Keratinocyte (primary cell): Measurements from ENCODE around the gene GRM3. TPM values are rescaled to one million over a fixed set of nuclear protein-coding genes. Genes with fewer than 3 reads are reported as not detected.

Experiments
- DNase-seq: peaks from one replicate; pipeline ENCODE4 v3.0.0-alpha.2; 2011; ENCODE audit warnings: low read depth, missing footprints, low spot score
- FAIRE-seq: peaks from 2 replicates; lab custom pipeline; 2011; peaks lifted over from hg19 to GRCh38; lab: Jason Lieb, UNC
- H2AFZ ChIP-seq: 2 replicates; pipeline ENCODE4 v1.6.0; 2012; ENCODE audit warnings: low read length, control low read depth, inconsistent platforms; ENCODE audit not compliant: control insufficient read depth
- H3K27ac ChIP-seq: 2 replicates; pipeline ENCODE4 v1.5.1; 2011; ENCODE audit warnings: low read length; ENCODE audit not compliant: control insufficient read depth, insufficient read depth
- H3K27me3 ChIP-seq: 3 replicates; pipeline ENCODE4 v1.6.0; 2011; ENCODE audit warnings: low read length; ENCODE audit not compliant: control insufficient read depth, insufficient read depth; ENCODE audit errors: extremely low read depth
- H3K36me3 ChIP-seq, 2 experiments: 2 replicates in 1 of 2; 3 replicates in 1 of 2; pipeline ENCODE4 v1.5.1; 2011; ENCODE audit warnings: low read length in 2 of 2, mild to moderate bottlenecking in 1 of 2; ENCODE audit not compliant: control insufficient read depth in 2 of 2, insufficient read depth in 2 of 2; ENCODE audit errors: extremely low read depth in 1 of 2
- H3K4me1 ChIP-seq: 3 replicates; pipeline ENCODE4 v1.5.1; 2011; ENCODE audit warnings: low read length; ENCODE audit not compliant: control insufficient read depth, insufficient read depth; ENCODE audit errors: extremely low read depth
- H3K4me2 ChIP-seq: 3 replicates; pipeline ENCODE4 v1.6.0; 2011; ENCODE audit warnings: low read depth, low read length; ENCODE audit not compliant: control insufficient read depth, insufficient read depth; ENCODE audit errors: extremely low read depth
- H3K4me3 ChIP-seq, 3 experiments: fragments of 200-600 bp in 1 of 3; sonication (generic) in 1 of 3; 2 replicates in 2 of 3; 3 replicates in 1 of 3; pipeline ENCODE4 v1.5.1; 2011 to 2016; ENCODE audit warnings: low read length in 3 of 3, mild to moderate bottlenecking in 3 of 3, control low read depth in 2 of 3, inconsistent platforms in 1 of 3, low read depth in 1 of 3, mixed read lengths in 1 of 3, mixed run types in 1 of 3, moderate library complexity in 1 of 3; ENCODE audit not compliant: control insufficient read depth in 2 of 3, insufficient read depth in 2 of 3; ENCODE audit errors: extremely low read depth in 1 of 3
- H3K79me2 ChIP-seq: 2 replicates; pipeline ENCODE4 v1.6.0; 2012; ENCODE audit warnings: low read length; ENCODE audit not compliant: control insufficient read depth, insufficient read depth
- H3K9ac ChIP-seq: 3 replicates; pipeline ENCODE4 v1.6.0; 2011; ENCODE audit warnings: low read length; ENCODE audit not compliant: control insufficient read depth, insufficient read depth; ENCODE audit errors: extremely low read depth
- H3K9me1 ChIP-seq: 3 replicates; pipeline ENCODE4 v1.6.0; 2011; ENCODE audit warnings: low read length; ENCODE audit not compliant: control insufficient read depth, insufficient read depth; ENCODE audit errors: extremely low read depth
- H3K9me3 ChIP-seq: 2 replicates; pipeline ENCODE4 v1.5.1; 2012; ENCODE audit warnings: low read depth, low read length; ENCODE audit not compliant: control insufficient read depth
- H4K20me1 ChIP-seq: 3 replicates; pipeline ENCODE4 v1.6.0; 2011; ENCODE audit warnings: low read length; ENCODE audit not compliant: control insufficient read depth, insufficient read depth; ENCODE audit errors: extremely low read depth
- EZH2 ChIP-seq: IDR thresholded peaks from one replicate; pipeline ENCODE4 v1.6.1; 2012; ENCODE audit warnings: inconsistent platforms, mild to moderate bottlenecking, low read length, moderate library complexity
- dilution Hi-C: fragments of 300-500 bp; cut with MboI; formaldehyde crosslinking; loops from one replicate; pipeline ENCODE4 v1.7.0; 2020; ENCODE audit warnings: low sequenced_read_pairs; ENCODE audit not compliant: extremely low pct_ligation_motif_present
- polyA plus RNA-seq, 5 experiments: library from polyadenylated mRNA; depleted of rRNA in 3 of 5; stranded (reverse) in 3 of 5; stranded (forward) in 1 of 5; unstranded in 1 of 5; fragments of >200 nt; gene quantifications; 1 replicate in 1 of 5; 2 replicates in 3 of 5; 3 replicates in 1 of 5; pipeline versions ENCODE4 v1.2.1 to v1.2.3, GENCODE V29; 2011 to 2012; ENCODE audit warnings: missing spikeins in 2 of 5, low read depth in 1 of 5, low replicate concordance in 1 of 5
- TF ChIP-seq, protein P1 (sequence below), 3 experiments: IDR thresholded peaks in 1 of 3; conservative IDR thresholded peaks in 1 of 3; optimal IDR thresholded peaks in 1 of 3; 2 replicates in 2 of 3; 3 replicates in 1 of 3; pipeline versions ENCODE3 to v1.5.1; 2011; ENCODE audit warnings: low read length in 3 of 3, mild to moderate bottlenecking in 3 of 3, moderate library complexity in 2 of 3, control low read depth in 1 of 3, inconsistent platforms in 1 of 3; ENCODE audit not compliant: insufficient read depth in 2 of 3; ENCODE audit errors: extremely low read depth in 1 of 3

The GRM3 gene
- polyA plus RNA-seq, 1 donor (not counting 4 experiments of a cell fraction or from before 2014, with no cell fraction given): not detected

DNA sequence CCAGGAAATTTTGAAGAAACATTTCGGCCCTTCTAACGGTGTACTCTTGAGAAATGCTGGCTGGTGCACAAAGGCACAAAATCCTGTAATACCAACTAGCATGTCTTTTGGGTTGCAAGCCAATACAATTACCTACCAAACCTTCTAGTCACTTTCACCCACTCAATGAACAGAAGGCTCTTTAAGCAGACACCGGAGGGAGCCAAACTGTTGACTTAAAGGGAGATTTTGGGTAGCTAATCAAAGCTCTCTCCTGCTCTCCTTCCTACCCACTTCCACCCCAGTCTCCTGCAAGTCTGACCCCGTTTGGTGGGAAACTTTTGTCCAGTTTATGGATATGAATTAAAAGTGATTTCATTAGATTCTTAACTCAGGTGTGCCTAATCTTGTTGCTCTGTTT is 24.0 kb downstream of the GRM3 start:
- Histone ChIP-seq H3K27me3 (no peaks in the 10 kb centered on the region), H4K20me1 (no peaks in the 10 kb centered on the region), H3K4me3 (no peak overlapping the region), H3K36me3 (no peaks in the 10 kb centered on the region), H3K4me1 (no peaks in the 10 kb centered on the region), H3K9me3 (no peaks in the 10 kb centered on the region), H2AFZ (no peak overlapping the region), H3K9ac (no peak overlapping the region), H3K79me2 (no peaks in the 10 kb centered on the region), H3K27ac (no peak overlapping the region), H3K9me1 (no peaks in the 10 kb centered on the region), H3K4me2 (no peak overlapping the region)
- TF ChIP-seq EZH2: no peak
- TF ChIP-seq, protein P1, sequence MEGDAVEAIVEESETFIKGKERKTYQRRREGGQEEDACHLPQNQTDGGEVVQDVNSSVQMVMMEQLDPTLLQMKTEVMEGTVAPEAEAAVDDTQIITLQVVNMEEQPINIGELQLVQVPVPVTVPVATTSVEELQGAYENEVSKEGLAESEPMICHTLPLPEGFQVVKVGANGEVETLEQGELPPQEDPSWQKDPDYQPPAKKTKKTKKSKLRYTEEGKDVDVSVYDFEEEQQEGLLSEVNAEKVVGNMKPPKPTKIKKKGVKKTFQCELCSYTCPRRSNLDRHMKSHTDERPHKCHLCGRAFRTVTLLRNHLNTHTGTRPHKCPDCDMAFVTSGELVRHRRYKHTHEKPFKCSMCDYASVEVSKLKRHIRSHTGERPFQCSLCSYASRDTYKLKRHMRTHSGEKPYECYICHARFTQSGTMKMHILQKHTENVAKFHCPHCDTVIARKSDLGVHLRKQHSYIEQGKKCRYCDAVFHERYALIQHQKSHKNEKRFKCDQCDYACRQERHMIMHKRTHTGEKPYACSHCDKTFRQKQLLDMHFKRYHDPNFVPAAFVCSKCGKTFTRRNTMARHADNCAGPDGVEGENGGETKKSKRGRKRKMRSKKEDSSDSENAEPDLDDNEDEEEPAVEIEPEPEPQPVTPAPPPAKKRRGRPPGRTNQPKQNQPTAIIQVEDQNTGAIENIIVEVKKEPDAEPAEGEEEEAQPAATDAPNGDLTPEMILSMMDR (optimal IDR thresholded peaks at IDR 0.05 in 1 of 3, IDR thresholded peaks at IDR 0.05 in 1 of 3, conservative IDR thresholded peaks at IDR 0.05 in 1 of 3; ENCODE audit: extremely low read depth in 1 of 3, insufficient read depth in 2 of 3, low read length in 3 of 3): no peak
- no peak for DNase-seq
- no peak for FAIRE-seq
- dilution Hi-C loops: no loop called here

DNA sequence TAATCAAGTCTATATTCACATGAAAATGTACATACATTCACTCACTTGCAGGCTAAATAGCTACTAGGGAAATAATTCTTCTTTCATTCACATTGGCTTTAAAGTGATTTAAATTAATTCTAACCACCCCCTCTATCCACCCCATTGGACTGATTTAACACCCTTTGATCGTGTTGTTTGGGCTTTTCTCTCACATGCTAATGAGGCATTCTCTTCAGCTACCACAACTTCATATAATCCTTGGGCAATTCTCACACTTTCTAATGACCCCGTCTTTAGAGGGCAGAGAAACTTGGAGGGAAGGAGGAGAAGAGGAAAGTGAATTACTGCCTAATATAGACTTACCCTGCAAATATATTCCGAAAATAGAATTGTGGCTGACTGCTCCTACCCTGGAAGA is 24.6 kb downstream of the GRM3 start:
- FAIRE-seq (no peak), DNase-seq (no peak)
- H4K20me1 ChIP-seq: no peaks in the 10 kb centered on the region
- dilution Hi-C loops: no loop called here
- no peak overlapping the region for H3K4me3 ChIP-seq
- no peak overlapping the region for H3K27ac ChIP-seq
- no peak overlapping the region for H3K4me2 ChIP-seq
- no peak overlapping the region for H3K9ac ChIP-seq
- no peaks in the 10 kb centered on the region for H3K36me3 ChIP-seq
- no peaks in the 10 kb centered on the region for H3K9me3 ChIP-seq
- no peaks in the 10 kb centered on the region for H3K27me3 ChIP-seq
- no peak overlapping the region for H2AFZ ChIP-seq
- H3K9me1 ChIP-seq: no peaks in the 10 kb centered on the region
- H3K79me2 ChIP-seq: no peaks in the 10 kb centered on the region
- H3K4me1 ChIP-seq: no peaks in the 10 kb centered on the region
- TF ChIP-seq, protein P1 (optimal IDR thresholded peaks at IDR 0.05 in 1 of 3, IDR thresholded peaks at IDR 0.05 in 1 of 3, conservative IDR thresholded peaks at IDR 0.05 in 1 of 3; ENCODE audit: extremely low read depth in 1 of 3, insufficient read depth in 2 of 3, low read length in 3 of 3): no peak
- no peak for TF ChIP-seq EZH2
